NCI-H2171 treated with DMSO at 0.1 percent for 48 hours (cell line): ENCODE data around the gene DYNC2H1.
"Not testable (repeated sequence)": the region's sequence is repeated elsewhere in the genome, so short reads cannot be mapped to it uniquely, and the experiment has no call there.

Experiments
- DNase-seq: peaks from one replicate; lab custom pipeline; 2025; lab: John Stamatoyannopoulos, UW

The DYNC2H1 gene

DNA sequence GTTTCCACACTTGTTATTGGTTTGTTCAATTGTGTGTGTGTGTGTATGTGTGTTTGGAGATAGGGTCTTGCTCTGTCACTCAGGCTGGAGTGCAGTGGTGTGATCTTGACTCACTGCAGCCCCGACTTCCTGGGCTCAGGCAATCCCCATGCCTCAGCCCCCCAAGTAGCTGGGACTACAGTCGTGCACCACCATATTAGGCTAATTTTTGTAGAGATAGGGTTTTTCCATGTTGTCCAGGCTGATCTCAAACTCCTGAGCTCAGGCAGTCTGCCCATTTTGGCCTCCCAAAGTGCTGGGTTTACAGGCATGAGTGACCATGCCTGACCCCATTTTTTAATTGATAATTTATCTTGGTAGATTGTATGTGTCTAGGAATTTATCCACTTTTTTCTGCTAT lies 263.7 kb downstream of the DYNC2H1 start:
- DNase-seq: no peak

DNA sequence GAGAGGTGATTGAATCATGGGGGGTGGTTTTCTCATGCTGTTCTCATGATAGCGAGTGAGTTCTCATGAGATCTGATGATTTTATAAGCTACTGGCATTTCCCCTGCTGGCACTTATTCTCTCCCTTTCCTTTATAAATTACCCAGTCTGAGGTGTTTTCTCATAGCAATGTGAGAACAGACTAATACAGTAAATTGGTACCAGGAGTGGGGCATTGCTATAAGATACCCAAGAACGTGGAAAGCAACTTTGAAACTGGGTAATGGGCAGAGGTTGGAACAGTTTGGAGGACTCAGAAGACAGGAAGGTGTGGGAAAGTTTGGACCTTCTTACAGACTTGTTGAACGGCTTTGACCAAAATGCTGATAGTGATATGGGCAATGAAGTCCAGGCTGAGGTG lies 265.0 kb downstream of the DYNC2H1 start:
- not testable (repeated sequence) for DNase-seq

DNA sequence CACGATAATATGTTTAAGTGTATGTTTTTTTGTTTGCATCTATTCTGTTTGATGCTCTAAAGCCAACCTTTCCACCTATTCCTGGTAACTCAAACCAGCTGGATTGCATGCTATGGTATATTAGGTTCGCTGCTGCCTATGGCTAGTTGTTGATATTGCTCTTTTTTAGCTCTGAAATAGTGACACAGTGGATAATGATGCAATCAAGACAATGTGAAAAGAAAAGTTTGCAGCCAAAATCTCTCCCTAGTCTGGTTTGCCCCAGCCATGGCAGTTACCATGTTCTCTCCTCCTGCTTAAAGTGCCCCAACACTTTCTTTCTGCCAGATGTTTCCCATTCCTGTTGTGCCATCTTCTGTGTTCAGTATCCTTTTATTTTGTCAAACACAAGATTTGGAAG lies 269.7 kb downstream of the DYNC2H1 start:
- no peak for DNase-seq

DNA sequence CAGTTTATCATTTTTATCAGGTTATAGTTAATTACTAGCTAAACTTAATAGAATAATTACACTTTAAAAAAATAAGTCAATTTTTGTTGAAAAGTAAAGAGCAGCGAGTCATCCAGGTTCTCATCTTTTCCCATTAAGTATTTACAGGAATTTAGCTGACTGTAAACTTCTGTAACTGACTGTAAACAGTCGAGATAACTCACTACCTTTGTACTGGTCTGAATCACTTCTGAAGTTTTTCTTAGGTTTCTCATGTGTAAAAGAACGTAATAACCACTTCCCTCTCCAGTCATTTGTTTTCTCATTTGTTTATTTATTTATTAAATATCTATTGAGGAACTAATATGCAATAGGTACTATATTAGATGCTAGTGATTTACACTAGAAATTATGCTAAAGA lies 270.8 kb downstream of the DYNC2H1 start:
- no peak for DNase-seq

DNA sequence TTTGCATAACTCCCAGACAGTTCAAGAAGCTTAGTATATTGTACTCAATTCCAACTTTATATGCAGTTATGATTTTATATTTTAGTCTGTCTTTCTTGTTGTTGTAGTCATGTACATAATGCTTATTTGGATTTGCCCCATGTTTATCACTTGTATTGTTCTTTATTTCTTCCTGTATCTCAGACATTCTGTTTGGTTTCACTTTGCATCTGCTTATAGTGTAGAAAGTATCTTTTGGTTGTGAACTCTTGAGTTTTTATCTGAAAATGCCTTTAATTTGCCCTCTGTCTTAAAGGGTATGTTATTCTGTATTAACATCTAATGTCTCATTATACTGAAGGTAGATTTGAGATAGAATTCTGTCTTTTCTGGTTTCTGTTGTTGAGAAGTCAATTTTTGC lies 275.4 kb downstream of the DYNC2H1 start:
- DNase-seq: no peak

DNA sequence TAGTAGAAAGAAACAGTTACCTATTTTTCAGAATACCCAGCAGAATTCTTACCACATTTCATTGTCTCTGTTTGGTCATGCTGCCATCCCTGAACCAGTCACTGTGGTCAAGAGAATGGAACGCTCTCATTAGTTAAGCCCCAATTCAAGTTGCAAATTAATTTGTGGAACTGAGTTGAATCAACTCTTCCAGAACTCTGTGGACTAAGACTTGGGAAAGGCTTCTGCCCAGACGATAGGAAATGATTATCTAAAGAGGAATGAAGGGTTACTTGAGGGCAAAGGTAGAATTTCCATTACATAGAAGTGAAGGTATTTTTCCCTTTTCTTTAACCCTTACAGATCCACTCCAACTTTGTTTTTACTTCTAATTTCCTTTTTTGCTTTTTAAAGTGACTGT lies 286.4 kb downstream of the DYNC2H1 start:
- DNase-seq: no peak

DNA sequence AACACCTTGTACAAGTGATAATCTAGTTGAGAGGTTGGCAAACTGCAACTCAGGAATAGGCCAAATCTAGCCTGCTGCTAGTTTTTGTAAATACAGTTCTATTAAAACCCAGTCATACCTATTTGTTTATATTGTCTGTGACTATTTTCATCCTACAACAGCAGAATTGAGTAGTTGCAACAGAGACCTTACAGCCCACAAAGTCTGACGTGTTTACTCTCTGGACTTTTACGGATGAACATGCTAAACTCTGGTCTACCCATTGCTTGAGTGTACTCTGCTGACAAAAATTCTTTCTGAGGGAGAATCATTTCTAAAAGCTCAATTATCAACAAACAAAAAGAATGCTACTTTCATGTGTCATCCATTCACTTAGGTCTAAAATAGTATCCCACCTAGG lies 287.0 kb downstream of the DYNC2H1 start:
- DNase-seq: no peak

DNA sequence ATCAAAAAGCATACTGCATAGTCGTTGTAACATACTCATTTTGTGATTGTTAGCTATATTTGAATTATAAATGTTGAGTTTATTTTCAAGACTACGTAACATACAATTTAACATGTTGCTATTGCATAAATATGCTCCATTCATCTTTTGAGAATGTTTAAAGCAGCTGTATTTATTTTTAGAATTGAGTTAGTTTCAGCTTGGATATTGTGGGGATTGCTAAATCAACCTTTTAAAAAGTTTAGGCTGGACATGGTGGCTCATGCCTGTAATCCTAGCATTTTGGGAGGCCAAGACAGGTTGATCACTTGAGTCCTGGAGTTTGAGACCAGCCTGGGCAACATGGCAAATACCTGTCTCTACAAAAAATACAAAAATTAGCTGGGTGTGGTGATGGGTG lies 288.1 kb downstream of the DYNC2H1 start:
- DNase-seq: no peak

DNA sequence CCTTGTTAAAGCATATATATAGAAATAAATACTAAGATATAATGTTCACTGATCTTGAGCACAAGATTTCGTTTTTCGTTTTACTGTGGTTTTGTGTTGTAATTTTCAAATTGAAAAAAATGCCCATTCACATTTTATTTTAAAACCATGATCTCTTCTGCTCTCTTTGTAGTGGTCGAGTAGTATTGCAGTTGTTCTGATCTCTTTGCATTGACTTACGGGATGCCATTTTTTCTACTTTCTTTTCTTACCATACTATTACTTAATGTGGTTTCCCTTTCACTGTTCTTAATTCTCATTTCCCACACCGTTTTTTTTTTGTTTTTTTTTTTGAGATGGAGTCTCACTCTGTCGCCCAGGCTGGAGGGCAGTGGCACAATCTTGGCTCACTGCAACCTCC lies 289.6 kb downstream of the DYNC2H1 start:
- no peak for DNase-seq

DNA sequence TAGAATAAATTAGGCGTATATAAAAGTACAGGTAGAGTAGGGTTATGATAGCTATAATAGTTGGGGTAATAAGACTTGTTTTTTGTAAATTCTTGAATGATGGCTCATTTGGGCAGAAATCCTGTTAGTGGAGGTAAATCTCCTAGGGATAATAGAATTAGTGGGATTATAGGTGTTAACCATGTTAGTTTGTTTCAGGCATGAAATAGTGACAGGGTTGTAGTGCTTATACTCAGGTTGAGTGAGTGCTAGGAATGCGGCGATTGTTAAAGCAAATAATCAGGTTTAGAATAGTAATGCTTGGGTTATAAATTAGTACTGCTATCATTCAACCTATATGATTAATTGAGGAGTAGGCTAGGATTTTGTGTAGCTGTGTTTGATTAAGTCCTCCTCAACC lies 297.1 kb downstream of the DYNC2H1 start:
- DNase-seq: no peak

DNA sequence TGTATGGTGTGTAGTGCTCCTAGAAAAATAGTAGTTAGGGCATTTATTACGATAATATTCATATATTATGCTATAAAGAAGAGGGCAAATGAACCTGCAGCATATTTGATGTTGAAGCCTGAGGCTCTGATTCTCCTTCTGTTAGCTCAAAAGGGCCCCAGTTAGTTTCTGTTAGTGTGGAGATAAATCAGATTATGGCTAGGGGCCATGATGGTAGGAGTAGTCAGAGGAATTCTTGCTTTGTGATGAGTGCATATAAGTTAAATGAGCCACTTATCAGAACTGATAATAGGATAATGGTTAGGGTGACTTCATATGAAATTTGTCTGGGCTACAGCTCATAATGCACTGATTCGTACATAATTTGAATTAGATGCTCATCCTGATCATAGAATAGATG lies 298.4 kb downstream of the DYNC2H1 start:
- DNase-seq: no peak

DNA sequence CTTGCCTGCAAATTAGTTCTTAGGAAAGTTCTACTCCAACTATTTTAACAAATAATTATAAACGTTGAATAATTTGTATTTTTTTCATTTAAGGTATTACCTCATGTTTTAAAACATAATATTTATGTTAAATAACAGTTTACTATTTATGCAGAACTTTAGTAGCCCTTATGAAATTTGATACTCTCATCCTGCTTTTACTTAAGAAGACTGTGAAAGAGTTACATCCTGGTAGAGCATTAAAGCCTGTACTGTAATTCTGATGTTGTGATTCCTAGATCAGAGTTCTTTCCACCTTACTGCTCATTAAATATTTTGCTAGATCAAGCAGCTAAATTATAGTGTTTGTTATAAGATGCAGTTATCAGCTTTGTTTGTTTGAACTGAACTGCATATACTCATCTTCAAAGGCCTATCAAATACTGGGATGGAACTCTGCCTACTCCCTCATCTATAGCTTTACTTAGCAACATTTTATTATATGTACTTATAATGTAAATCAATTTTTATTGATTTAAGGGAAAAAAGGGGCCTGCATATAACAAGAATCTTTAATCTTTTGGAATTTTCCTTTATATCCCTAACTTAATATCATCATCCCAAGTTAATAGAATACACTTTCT lies 304.2 kb downstream of the DYNC2H1 start:
- DNase-seq: no peak

DNA sequence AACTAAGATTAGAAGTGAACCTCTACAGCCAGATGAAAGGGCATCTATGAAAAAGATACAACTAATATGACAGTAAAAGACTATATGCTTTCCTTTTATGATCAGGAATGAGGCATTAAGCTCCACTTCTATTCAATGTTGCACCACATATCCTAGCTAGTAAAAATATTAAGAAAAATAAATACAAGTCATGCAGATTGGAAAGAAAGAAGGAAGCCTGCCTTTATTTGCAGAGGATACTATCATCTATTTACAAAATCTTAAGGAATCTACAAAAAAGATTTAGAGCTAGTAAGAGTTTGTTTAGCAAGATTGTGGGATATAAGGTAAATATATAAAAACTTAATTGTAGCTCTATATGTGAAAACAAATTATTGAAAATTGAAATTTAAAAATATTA lies 308.8 kb downstream of the DYNC2H1 start:
- no peak for DNase-seq

DNA sequence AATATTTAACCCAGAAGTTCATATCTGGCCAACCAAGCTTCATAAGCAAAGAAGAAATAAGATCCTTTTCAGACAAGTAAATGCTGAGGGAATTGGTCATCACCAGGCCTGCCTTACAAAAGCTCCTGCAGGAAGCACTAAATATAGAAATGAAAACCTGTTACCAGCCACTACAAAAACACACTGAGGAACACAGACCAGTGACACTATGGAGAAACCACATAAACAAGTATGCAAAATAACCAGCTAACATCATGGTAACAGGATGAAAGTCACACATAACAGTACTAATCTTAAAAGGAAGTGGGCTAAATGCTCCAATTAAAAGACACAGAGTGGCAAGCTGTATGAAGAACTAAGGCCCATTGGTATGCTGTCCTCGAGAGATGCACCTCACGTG lies 311.4 kb downstream of the DYNC2H1 start:
- no peak for DNase-seq

DNA sequence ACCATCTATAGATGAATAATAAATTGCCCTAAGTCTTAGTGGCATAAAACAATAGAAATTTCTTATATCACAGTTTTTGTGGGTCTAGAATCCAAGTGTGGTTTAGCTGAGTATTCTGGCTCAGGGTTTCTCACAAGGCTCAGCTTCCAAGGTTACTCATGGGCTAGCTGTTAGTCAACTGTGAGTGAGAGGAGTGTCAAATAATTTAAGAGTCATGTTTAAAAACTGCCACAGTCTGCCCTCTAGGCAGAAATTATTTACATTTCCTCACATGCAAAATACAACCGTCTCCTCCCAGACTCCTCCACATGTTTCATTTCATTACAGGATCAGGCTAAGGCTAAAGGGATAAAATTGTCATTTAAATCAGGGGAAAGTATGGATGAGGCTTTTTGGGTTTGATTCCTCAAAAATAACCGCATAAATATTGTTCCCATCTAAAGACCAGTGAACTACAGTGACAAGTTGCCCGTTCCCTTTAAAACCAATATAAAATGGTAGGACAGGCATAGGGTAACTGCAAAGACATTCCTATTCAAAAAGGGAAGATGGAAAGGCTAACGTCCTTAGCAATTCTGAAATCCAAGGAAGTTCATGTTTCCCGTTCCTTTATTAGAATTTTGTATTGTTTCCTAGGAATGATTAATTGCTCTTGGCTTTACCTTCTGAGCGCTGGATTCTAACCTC lies 324.3 kb downstream of the DYNC2H1 start:
- no peak for DNase-seq

DNA sequence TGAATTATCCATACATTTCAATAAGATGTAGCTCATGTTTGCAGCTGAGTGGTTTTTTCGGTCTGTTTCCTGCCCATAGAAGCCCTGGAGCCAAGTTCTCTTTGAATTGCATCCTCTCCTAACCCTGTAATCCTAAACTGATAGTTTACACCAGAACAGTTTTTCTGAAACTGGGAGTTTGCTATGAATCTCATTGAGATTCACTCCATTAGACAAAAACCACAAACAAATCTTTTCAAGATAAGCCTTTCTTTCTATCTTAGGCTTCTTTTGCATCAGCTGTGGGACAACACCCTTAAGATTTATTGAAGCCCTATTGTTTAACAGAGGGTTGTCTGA lies 324.8 kb downstream of the DYNC2H1 start:
- DNase-seq: no peak

DNA sequence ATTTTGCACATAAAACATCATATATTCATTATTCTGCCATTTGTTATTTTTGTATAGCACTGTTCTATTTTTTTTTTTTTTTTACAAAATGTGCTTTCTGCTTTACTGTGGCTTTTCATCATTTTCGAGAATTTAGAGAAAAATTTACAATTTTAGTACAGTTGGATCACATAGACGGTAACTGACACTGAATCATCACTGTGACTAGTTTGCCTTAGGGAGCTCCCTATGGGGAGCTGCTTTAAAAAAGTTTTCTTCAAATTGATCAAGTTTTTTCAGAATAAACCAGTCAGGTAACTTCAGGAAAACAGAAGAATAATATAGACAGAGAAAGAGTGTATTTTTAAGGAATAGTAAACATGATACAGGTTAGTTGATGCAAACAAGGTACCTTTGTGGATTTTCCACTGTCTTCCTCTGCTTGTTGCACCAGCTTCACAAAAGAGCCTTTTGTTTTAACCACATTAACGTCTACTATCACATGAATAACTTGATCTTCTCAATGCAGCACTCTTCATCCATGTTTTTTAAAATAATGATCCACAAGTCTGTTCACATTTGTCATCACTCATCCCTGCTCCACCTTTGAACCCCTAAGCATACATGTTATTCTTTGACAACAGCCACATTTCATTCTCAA lies 327.0 kb downstream of the DYNC2H1 start:
- DNase-seq: no peak

DNA sequence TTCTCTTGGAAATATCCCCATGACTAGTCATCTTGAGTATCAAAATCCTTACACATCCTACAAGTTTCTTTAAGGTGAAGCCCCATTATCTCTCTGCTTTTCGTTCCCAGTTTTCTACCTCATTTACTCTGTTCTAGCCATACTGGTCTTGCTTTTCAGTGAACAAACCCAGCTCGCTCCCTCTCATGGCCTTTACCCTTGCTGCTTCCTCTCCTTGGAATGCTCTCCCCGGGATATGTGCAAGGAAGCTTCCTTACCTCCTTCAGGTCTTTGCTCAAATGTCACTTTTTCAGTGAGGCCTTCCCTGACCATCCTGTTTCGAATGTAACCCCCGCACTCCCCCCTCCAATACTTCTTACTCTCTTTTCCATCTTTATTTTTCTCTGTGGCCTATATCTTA lies 331.8 kb downstream of the DYNC2H1 start:
- DNase-seq: no peak

DNA sequence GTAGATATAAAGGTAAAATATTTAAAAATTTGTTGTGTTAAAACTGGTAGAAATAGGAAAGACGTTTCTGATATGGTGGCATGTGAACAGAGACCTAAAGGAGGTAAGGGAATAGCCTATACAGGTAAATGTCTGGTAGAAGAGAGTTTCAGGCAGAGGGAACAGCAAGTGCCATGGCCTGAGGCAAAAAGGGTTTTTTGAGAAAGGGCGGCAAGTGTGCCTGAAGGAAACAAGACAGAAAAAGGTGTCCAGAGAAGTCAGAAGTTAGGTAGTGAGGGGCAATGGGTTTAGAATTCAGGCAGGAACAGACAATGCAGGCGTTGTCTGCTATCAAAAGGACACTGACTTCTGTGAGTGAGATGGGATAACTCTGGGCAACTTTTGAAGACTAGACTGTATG lies 339.7 kb downstream of the DYNC2H1 start:
- no peak for DNase-seq

DNA sequence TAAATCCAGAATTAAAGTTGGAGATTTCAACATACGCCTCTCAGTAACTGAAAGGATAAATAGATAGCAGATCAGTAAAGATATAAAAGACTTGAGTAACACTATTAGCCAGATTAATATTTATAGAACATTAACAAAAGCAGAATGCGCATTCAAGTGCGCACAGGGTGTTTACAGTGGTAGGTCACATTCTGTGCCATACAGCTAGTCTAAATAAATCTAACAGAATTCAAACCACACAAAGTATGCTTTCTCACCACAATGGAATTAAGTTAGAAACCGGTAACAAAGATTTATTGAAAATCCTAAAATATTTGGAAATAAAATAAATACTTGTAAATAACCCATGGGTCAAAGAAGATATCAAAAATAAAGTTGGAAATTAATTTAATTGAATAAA lies 341.0 kb downstream of the DYNC2H1 start:
- DNase-seq: no peak

DNA sequence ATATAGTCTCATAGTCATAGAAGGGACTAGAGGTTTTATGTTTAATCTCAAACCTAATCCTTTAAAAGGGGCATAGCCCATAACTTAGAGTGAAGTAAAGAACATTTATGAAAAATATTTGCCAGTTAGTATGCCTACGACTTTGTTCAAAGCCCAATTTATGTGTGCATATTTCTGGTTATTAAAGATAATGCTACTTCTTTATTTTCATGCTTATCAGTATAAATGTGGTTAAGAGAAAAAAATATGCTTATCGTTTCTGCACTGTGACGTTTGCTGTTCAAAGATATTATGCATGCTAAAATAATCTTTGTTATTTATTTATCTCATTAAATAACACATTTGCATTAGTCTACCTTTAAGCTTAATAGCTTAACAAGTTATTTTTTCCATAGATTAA lies 343.9 kb downstream of the DYNC2H1 start:
- DNase-seq: no peak

DNA sequence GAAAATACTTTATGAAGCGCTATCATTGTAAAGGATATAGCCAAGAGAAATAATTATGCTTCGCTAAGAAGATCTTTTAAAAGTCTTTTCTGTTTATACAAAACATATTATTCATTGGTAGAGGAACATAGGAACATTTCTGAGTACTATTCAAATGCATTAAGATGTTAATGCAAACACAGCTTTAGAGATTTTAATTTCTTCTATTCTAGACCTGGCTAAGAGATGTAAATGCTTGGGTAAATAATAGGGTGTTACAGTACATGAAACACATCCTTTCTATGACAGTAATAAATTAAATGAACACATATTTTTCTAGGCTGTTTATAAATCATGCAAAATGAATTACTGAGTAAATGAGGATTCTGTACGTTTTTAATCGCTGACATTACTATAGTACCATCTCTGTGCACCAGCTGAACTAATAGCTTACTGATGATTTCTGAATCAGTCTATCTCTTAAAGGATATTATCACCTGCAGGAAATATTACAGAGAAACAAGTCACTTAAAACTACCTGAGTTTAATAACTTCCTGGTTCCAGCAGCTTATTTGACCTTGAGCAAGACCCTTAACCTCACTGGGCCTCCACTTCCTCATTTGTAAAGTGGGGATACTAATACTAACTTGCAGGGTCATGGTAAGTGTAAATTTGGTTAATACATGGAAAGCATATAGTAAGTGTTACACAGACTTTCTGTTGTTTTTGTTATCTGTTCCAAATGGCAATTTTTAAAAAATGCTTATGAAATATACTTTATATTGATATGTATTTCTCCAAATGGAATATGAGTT lies 344.9 kb downstream of the DYNC2H1 start:
- no peak for DNase-seq

DNA sequence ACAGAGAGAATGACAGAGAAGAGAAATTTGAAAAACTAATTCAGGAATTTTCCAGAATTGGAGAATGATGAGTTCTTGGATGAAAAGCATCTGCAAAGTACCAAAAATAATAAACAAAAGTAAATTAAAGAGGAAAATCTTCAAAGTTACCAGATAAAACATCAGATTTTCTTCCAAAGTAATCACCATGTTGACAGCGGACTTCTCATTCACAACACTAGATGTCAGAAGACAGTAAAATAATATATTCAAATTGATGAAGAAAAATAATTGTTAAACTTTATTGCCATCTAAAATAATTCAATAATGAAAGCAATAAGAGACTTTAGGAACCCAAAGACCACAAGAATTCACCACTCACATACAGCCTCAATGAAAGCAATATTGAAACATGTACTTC lies 355.2 kb downstream of the DYNC2H1 start:
- no peak for DNase-seq
